T1000 (cell line): ENCODE data around the gene NLRP7.

Source experiments
- DNase-seq: peaks from one replicate; lab custom pipeline; 2025; ENCODE audit warnings: mixed read lengths; lab: John Stamatoyannopoulos, UW

NLRP7 gene

DNA sequence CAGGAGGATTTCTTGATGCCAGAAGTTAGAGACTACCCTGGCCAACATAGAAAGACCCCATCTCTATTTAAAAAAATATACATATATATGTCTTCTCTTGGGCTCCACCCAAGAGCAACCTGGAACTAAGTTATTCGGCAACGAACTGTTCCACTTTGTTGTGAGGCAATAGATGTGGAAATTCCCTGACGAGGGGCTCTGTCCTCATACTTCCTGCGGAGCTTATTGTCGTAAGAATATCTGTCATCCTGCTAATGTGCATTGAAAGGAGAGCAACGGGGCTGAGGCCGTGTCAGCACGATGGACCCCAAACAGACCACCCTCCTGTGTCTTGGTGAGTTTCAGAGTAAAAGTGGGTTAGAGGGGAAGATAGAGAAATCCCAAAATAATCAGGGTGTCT, 73.3 kb downstream of the NLRP7 start, which contains the start of gene FCAR:
Gene FCAR, plus strand, starts transcription at position 246 of the 400 bp plus-strand sequence. Its CDS starts 55 bp downstream, at position 301.
- DNase-seq = no peak
